B cell (primary cell): ENCODE data around the gene GLT1D1. TPM values are rescaled to one million over a fixed set of nuclear protein-coding genes. Genes with fewer than 3 reads are reported as not detected.
A peak's percentile ranks its signal among the peaks of the same experiment; 100 is the strongest.
"Not testable (repeated sequence)": the region's sequence is repeated elsewhere in the genome, so short reads cannot be mapped to it uniquely, and the experiment has no call there.

Experiments
- ATAC-seq: fragments of 200-7000 bp; cut with Tn5 transposase; one replicate; pipeline ENCODE4 v1.10.0; 2021; ENCODE audit warnings: low read depth, mild to moderate bottlenecking, moderate number of reproducible peaks, moderate library complexity
- CTCF ChIA-PET: fragments of 350-600 bp; sonication (Branson Sonifier 250); formaldehyde crosslinking; loops from one replicate; lab custom pipeline; 2021; ENCODE audit warnings: antibody characterized with exemption, inconsistent platforms; lab: Charles Lee
- POLR2A ChIA-PET: fragments of 350-600 bp; sonication (Branson Sonifier 250); formaldehyde crosslinking; loops from one replicate; lab custom pipeline; 2021; ENCODE audit warnings: antibody characterized with exemption; lab: Charles Lee
- DNase-seq: peaks from one replicate; pipeline ENCODE4 v3.0.0; 2013
- H2AFZ ChIP-seq: 2 replicates; pipeline ENCODE4 v1.6.1; 2012; ENCODE audit warnings: mild to moderate bottlenecking, low read depth, low read length; ENCODE audit not compliant: insufficient read depth, poor library complexity, severe bottlenecking
- H3K27ac ChIP-seq, 2 donors: 1 replicate in 1 of 2; 2 replicates in 1 of 2; pipeline ENCODE4 v1.5.1; 2012 to 2013; ENCODE audit warnings: low read length in 2 of 2, mild to moderate bottlenecking in 2 of 2, moderate library complexity in 1 of 2
- H3K27me3 ChIP-seq, 4 experiments: fragments of 200-600 bp in 1 of 4; sonication (generic) in 1 of 4; replicated peaks in 1 of 4; 1 replicate in 2 of 4; 2 replicates in 2 of 4; pipeline versions ENCODE4 v1.6.1 to v1.7.0; 2013 to 2016; ENCODE audit warnings: low read length in 3 of 4, mild to moderate bottlenecking in 2 of 4, mixed read lengths in 1 of 4, moderate library complexity in 1 of 4; ENCODE audit not compliant: insufficient read depth in 4 of 4, control insufficient read depth in 3 of 4; ENCODE audit errors: control extremely low read depth in 1 of 4
- H3K36me3 ChIP-seq, 2 experiments: replicated peaks in 1 of 2; 1 replicate in 1 of 2; 2 replicates in 1 of 2; pipeline versions ENCODE4 v1.6.1 to v1.7.1; 2013; ENCODE audit warnings: low read length in 1 of 2; ENCODE audit not compliant: insufficient read depth in 2 of 2, control insufficient read depth in 1 of 2; ENCODE audit errors: control extremely low read depth in 1 of 2, extremely low read depth in 1 of 2
- H3K4me1 ChIP-seq, 2 donors: fragments of 200-600 bp in 1 of 2; sonication (generic) in 1 of 2; 1 replicate in 1 of 2; 2 replicates in 1 of 2; pipeline versions ENCODE4 v1.5.1 to v1.6.1; 2013 to 2017; ENCODE audit warnings: low read length in 2 of 2; ENCODE audit not compliant: control insufficient read depth in 2 of 2, insufficient read depth in 2 of 2
- H3K4me2 ChIP-seq: replicated peaks from 2 replicates; pipeline ENCODE3; 2012; ENCODE audit warnings: mild to moderate bottlenecking, low read depth, low read length; ENCODE audit not compliant: poor library complexity, severe bottlenecking
- H3K4me3 ChIP-seq, 5 experiments: fragments of 200-600 bp in 1 of 5; sonication (generic) in 1 of 5; 1 replicate in 3 of 5; 2 replicates in 2 of 5; pipeline versions ENCODE4 v1.5.1 to v1.7.0; 2011 to 2016; ENCODE audit warnings: low read length in 4 of 5, mild to moderate bottlenecking in 4 of 5, low read depth in 2 of 5, control low read depth in 1 of 5, moderate library complexity in 1 of 5; ENCODE audit not compliant: insufficient read depth in 1 of 5; ENCODE audit errors: control extremely low read depth in 1 of 5, extremely low read depth in 1 of 5
- H3K79me2 ChIP-seq: fragments of 200-600 bp; sonication (generic); one replicate; pipeline ENCODE4 v1.6.0; 2016; ENCODE audit warnings: low read length; ENCODE audit not compliant: control insufficient read depth, insufficient read depth
- H3K9ac ChIP-seq: fragments of 200-600 bp; sonication (generic); 2 replicates; pipeline ENCODE4 v1.6.1; 2017; ENCODE audit warnings: mild to moderate bottlenecking, low read length, moderate library complexity
- H3K9me3 ChIP-seq, 3 donors: one replicate each; pipeline versions ENCODE4 v1.6.1 to v1.7.1; 2013; ENCODE audit warnings: low read length in 2 of 3; ENCODE audit not compliant: control insufficient read depth in 2 of 3, insufficient read depth in 1 of 3; ENCODE audit errors: control extremely low read depth in 1 of 3
- H4K20me1 ChIP-seq: 2 replicates; pipeline ENCODE4 v1.6.0; 2012; ENCODE audit warnings: mild to moderate bottlenecking, low read length; ENCODE audit not compliant: insufficient read depth, control insufficient read depth, poor library complexity, severe bottlenecking
- H3K27ac Mint-ChIP-seq: one replicate; pipeline ENCODE4 v1.8.0; 2021; ENCODE audit warnings: mixed read lengths
- H3K27me3 Mint-ChIP-seq: one replicate; pipeline ENCODE4 v1.8.0; 2021; ENCODE audit warnings: mixed read lengths
- H3K4me1 Mint-ChIP-seq: one replicate; pipeline ENCODE4 v1.8.0; 2021; ENCODE audit warnings: mixed read lengths
- H3K4me3 Mint-ChIP-seq: one replicate; pipeline ENCODE4 v1.8.0; 2021; ENCODE audit warnings: mixed read lengths
- H3K9me3 Mint-ChIP-seq: one replicate; pipeline ENCODE4 v1.8.0; 2022; ENCODE audit warnings: mixed read lengths; ENCODE audit not compliant: insufficient read depth
- EZH2 ChIP-seq: IDR thresholded peaks from 2 replicates; pipeline ENCODE4 v1.6.1; 2012; ENCODE audit warnings: borderline replicate concordance, low read depth, mild to moderate bottlenecking, moderate library complexity, low read length; ENCODE audit not compliant: insufficient read depth, poor library complexity, severe bottlenecking
- WGBS: methylation state at CpG from one replicate; pipeline ENCODE4 v1.1.5; 2013; ENCODE audit warnings: missing lambda C conversion rate; ENCODE audit not compliant: insufficient coverage; 5-methylcytosine and 5-hydroxymethylcytosine counted together
- intact Hi-C: fragments of 100-400 bp; cut with micrococcal nuclease; formaldehyde crosslinking; loops from one replicate; pipeline ENCODE4 v1.10.0; 2022
- polyA plus RNA-seq: library from polyadenylated mRNA; depleted of rRNA; stranded (reverse); fragments of >200 nt; gene quantifications from 2 replicates; pipeline ENCODE4 v1.2.3, GENCODE V29; 2012
- total RNA-seq, 2 donors: library from RNA; stranded (reverse); fragments of 120-200 nt in 1 of 2; gene quantifications; 1 replicate in 1 of 2; 2 replicates in 1 of 2; pipeline versions ENCODE4 v1.2.3 to v1.2.4, GENCODE V29; 2013 to 2022
- TF ChIP-seq, protein P1 (sequence below): fragments of 200-600 bp; IDR thresholded peaks from one replicate; pipeline ENCODE4 v1.8.0; 2022; ENCODE audit warnings: antibody characterized with exemption, mild to moderate bottlenecking

Gene GLT1D1
- total and polyA plus RNA-seq, 2 donors (not counting 1 experiment from before 2014, with no cell fraction given), result 0.22 to 0.49 TPM

DNA sequence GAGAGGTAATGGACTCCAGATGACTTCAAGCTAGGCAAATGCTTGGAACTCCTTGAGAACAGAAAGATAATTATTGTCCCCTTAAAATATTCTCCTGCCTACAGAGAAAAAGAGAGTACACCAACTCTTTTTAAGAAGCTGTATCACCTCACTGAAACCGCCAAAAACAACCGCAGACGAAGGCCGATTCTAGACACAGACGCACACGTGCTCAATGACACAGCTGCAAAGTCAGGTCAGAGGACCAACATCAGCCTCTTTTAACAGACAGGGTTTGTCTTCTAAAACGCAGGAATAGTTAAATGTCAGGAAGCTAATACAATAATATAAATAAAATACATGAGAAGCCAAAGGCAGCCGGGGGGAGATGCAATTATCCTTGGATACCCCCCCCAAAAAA, 48.5 kb upstream of the GLT1D1 start:
- Mint-ChIP-seq H3K9me3 (no peaks in the 10 kb centered on the region), H3K27ac (peak overlapping the region; percentile 38), H3K4me3 (no peak overlapping the region), H3K27me3 (no peaks in the 10 kb centered on the region), H3K4me1 (peaks cover 47% of the 10 kb centered on the region)
- peaks cover 28 to 32% of the 10 kb centered on the region in 2 donors for H3K4me1 ChIP-seq
- ATAC-seq (no peak), DNase-seq (no peak)
- no peak overlapping the region for H3K27ac ChIP-seq
- H3K4me2 ChIP-seq, result no peak overlapping the region
- 95% methylated on average over 4 of the region's 8 CpGs for WGBS
- peaks cover 92% of the 10 kb centered on the region for H3K79me2 ChIP-seq
- intact Hi-C loops, result no loop called here
- no peak overlapping the region for H3K9ac ChIP-seq
- TF ChIP-seq EZH2, result no peak
- TF ChIP-seq, protein P1, sequence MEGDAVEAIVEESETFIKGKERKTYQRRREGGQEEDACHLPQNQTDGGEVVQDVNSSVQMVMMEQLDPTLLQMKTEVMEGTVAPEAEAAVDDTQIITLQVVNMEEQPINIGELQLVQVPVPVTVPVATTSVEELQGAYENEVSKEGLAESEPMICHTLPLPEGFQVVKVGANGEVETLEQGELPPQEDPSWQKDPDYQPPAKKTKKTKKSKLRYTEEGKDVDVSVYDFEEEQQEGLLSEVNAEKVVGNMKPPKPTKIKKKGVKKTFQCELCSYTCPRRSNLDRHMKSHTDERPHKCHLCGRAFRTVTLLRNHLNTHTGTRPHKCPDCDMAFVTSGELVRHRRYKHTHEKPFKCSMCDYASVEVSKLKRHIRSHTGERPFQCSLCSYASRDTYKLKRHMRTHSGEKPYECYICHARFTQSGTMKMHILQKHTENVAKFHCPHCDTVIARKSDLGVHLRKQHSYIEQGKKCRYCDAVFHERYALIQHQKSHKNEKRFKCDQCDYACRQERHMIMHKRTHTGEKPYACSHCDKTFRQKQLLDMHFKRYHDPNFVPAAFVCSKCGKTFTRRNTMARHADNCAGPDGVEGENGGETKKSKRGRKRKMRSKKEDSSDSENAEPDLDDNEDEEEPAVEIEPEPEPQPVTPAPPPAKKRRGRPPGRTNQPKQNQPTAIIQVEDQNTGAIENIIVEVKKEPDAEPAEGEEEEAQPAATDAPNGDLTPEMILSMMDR, result no peak
- H3K9me3 ChIP-seq, result peaks cover 0 to 4% (median 0%) of the 10 kb centered on the region in 3 donors
- no peak overlapping the region for H2AFZ ChIP-seq
- no peak overlapping the region for H3K4me3 ChIP-seq
- peaks cover 39% of the 10 kb centered on the region for H4K20me1 ChIP-seq
- CTCF ChIA-PET, result interaction anchor here (1.4 to 2.9 kb wide), 2 partner anchors 9 to 15 kb away, joined by 7 to 10 read pairs; no protein-coding TSS in a partner anchor
- peaks cover 11 to 76% of the 10 kb centered on the region in 2 experiments for H3K36me3 ChIP-seq
- no peaks in the 10 kb centered on the region for H3K27me3 ChIP-seq
- POLR2A ChIA-PET, result no interaction called here

DNA sequence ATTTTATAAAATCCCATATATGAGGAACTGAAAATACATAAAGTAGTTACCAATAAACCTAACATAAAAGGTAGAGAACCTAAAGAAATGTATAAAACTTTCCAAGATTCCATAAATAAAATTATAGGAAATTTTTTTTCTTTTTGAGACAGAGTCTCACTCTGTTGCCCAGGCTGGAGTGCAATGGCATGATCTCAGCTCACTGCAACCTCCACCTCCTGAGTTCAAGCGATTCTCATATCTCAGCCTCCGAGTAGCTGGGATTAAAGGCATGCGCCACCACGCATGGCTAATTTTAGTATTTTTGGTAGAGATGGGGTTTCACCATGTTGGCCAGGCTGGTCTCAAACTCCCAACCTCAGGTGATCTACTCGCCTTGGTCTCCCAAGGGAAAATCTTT, 47.9 kb upstream of the GLT1D1 start:
- peaks cover 50% of the 10 kb centered on the region for H3K4me1 Mint-ChIP-seq
- H3K27me3 Mint-ChIP-seq, ATAC-seq, H3K9me3 Mint-ChIP-seq, intact Hi-C loops, H3K4me2 ChIP-seq, H3K27ac Mint-ChIP-seq, H3K27me3 ChIP-seq, DNase-seq, H2AFZ ChIP-seq, POLR2A ChIA-PET, H3K4me3 ChIP-seq, H3K4me3 Mint-ChIP-seq, H3K9ac ChIP-seq, H3K9me3 ChIP-seq: not testable (repeated sequence)
- WGBS, result 40% methylated on average over 1 of the region's 5 CpGs
- Histone ChIP-seq H3K79me2 (peaks cover 93% of the 10 kb centered on the region), H4K20me1 (peaks cover 43% of the 10 kb centered on the region), H3K27ac (peak overlapping the region in 1 of 2 donors; percentile 23), H3K36me3 (peaks cover 12 to 76% of the 10 kb centered on the region in 2 experiments), H3K4me1 (peaks cover 34 to 38% of the 10 kb centered on the region in 2 donors)
- CTCF ChIA-PET, result interaction anchor here (1.4 to 2.9 kb wide), 2 partner anchors 10 to 15 kb away, joined by 7 to 10 read pairs; no protein-coding TSS in a partner anchor
